HUES64 (cell line): ENCODE data around the gene CFAP251.
"Not testable (repeated sequence)": the region's sequence is repeated elsewhere in the genome, so short reads cannot be mapped to it uniquely, and the experiment has no call there.

Experiments used
- H3K27ac ChIP-seq: 2 replicates; pipeline ENCODE4 v1.7.0; 2013; ENCODE audit warnings: low read depth, low read length, inconsistent platforms
- H3K27me3 ChIP-seq: 2 replicates; pipeline ENCODE4 v1.6.1; 2013; ENCODE audit warnings: mild to moderate bottlenecking, low read length; ENCODE audit not compliant: insufficient read depth
- H3K36me3 ChIP-seq: 2 replicates; pipeline ENCODE4 v1.6.1; 2013; ENCODE audit warnings: mild to moderate bottlenecking, low read length; ENCODE audit not compliant: insufficient read depth
- H3K4me1 ChIP-seq: 2 replicates; pipeline ENCODE4 v1.6.1; 2013; ENCODE audit warnings: mild to moderate bottlenecking, low read length, moderate library complexity; ENCODE audit not compliant: insufficient read depth
- H3K4me3 ChIP-seq: 2 replicates; pipeline ENCODE4 v1.5.1; 2013; ENCODE audit warnings: mild to moderate bottlenecking, low read length, moderate library complexity
- H3K9ac ChIP-seq: 2 replicates; pipeline ENCODE4 v1.6.1; 2013; ENCODE audit warnings: mild to moderate bottlenecking, low read depth, low read length
- H3K9me3 ChIP-seq: 2 replicates; pipeline ENCODE4 v1.6.1; 2013; ENCODE audit warnings: low read depth, low read length; ENCODE audit not compliant: insufficient read depth
- WGBS: fragments of 150-250, 120-280 bp; methylation state at CpG from one replicate; pipeline ENCODE4 v1.1.7; 2013; ENCODE audit warnings: missing lambda C conversion rate; 5-methylcytosine and 5-hydroxymethylcytosine counted together

CFAP251 gene

DNA sequence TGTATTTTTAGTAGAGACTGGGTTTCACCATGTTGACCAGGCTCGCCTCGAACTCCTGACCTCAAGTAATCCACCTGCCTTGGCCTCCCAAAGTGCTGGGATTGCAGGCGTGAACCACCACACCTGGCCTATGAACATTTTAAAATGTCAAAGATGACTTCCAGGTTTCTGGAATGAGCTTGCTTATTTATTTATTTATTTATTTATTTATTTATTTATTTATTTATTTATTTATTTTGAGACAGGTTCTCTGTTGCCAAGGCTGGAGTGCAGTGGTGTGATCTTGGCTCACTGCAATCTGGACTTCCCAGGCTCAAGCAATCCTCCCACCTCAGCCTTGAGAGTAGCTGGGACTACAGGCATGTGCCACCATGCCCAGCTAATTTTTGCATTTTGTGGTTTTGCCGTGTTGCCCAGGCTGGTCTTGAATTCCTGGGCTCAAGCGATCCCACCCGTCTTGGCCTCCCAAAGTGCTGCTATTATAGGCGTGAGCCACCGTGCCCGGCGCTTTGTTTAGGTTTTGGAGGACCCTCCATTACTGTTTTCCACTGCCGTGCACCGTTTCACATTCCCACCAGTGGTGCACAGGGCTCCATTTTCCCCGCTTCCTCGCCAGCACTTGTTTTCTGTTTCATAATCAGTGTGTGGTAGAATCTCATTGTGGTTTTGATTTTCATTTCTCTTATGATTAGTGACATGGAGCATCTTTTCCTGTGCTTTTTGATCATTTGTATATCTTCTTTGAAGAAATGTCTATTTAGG is 6.4 kb upstream of the CFAP251 start:
- Histone ChIP-seq H3K9ac (no peak overlapping the region), H3K4me3 (no peak overlapping the region), H3K36me3 (peaks cover 40% of the 10 kb centered on the region), H3K4me1 (no peaks in the 10 kb centered on the region), H3K27me3 (no peaks in the 10 kb centered on the region), H3K27ac (no peak overlapping the region), H3K9me3 (no peaks in the 10 kb centered on the region)
- WGBS, result 95% methylated on average over 14 of the region's 14 CpGs

GRCh38 chr12:121915841-121916321 is 2.5 kb upstream of the CFAP251 start:
- Histone ChIP-seq H3K27me3 (no peaks in the 10 kb centered on the region), H3K27ac (no peak overlapping the region), H3K9ac (no peak overlapping the region), H3K36me3 (peaks cover 34% of the 10 kb centered on the region), H3K9me3 (no peaks in the 10 kb centered on the region), H3K4me3 (no peak overlapping the region), H3K4me1 (0 out of 2 replicates have a peak, but pooled peaks cover 4% of the 10 kb centered on the region)
- 87% methylated on average over 5 of the region's 5 CpGs for WGBS

- Histone ChIP-seq H3K27me3 (no peaks in the 10 kb centered on the region), H3K4me3 (no peak overlapping the region), H3K4me1 (0 out of 2 replicates have a peak, but pooled peaks cover 4% of the 10 kb centered on the region), H3K27ac (no peak overlapping the region), H3K9me3 (no peaks in the 10 kb centered on the region), H3K36me3 (peaks cover 31% of the 10 kb centered on the region), H3K9ac (no peak overlapping the region)
- 88% methylated on average over 7 of the region's 7 CpGs for WGBS
These were observed 1.7 kb upstream of the CFAP251 start for GRCh38 chr12:121916719-121917118.

- H3K4me1 ChIP-seq, result 0 out of 2 replicates have a peak, but pooled peaks cover 6% of the 10 kb centered on the region
- H3K4me3 ChIP-seq, result peak overlapping the region; percentile 60
- H3K9ac ChIP-seq, result peak overlapping the region; percentile 43; the same call in 1 of the 2 replicates
- peaks cover 23% of the 10 kb centered on the region for H3K36me3 ChIP-seq
- no peak overlapping the region for H3K27ac ChIP-seq
- no peaks in the 10 kb centered on the region for H3K27me3 ChIP-seq
- 23% methylated on average over 22 of the region's 22 CpGs for WGBS
- no peaks in the 10 kb centered on the region for H3K9me3 ChIP-seq
These were observed 267 bp downstream of the CFAP251 start for GRCh38 chr12:121918679-121919038.

DNA sequence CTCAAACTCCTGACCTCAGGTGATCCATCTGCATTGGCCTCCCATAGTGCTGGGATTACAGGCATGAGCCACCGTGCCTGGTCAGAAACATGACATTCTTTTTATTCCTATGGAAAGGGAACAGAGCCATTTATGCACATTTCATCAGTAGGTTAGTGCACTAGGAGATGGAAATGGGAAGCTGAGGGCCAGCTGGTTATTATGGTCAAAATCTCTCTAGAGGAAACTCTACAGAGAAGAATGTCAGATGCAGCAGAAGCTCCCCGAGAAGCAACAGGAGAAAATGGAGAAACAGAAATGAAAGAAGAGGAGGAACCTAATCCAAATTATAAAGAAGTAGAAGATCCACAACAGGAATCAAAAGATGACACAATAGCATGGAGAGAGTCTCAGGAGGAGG is 2.7 kb downstream of the CFAP251 start:
- WGBS, result 93% methylated on average over 2 of the region's 2 CpGs
- Histone ChIP-seq H3K27ac (no peak overlapping the region), H3K36me3 (peaks cover 9% of the 10 kb centered on the region), H3K4me3 (no peak overlapping the region), H3K27me3 (no peaks in the 10 kb centered on the region), H3K4me1 (peaks cover 15% of the 10 kb centered on the region; the same call in 1 of the 2 replicates), H3K9me3 (no peaks in the 10 kb centered on the region), H3K9ac (no peak overlapping the region)

- Histone ChIP-seq H3K9me3 (no peaks in the 10 kb centered on the region), H3K4me3 (no peak overlapping the region), H3K27me3 (no peaks in the 10 kb centered on the region), H3K36me3 (no peaks in the 10 kb centered on the region), H3K4me1 (peaks cover 16% of the 10 kb centered on the region; the same call in 1 of the 2 replicates), H3K9ac (no peak overlapping the region; the same call in 1 of the 2 replicates), H3K27ac (peak overlapping the region; percentile 27; the same call in 1 of the 2 replicates)
- WGBS, result 74% methylated on average over 7 of the region's 7 CpGs
These were observed 6.9 kb downstream of the CFAP251 start for GRCh38 chr12:121925358-121925695.

GRCh38 chr12:121926874-121927706 is 8.7 kb downstream of the CFAP251 start:
- Histone ChIP-seq H3K4me3 (no peak overlapping the region), H3K9ac (no peak overlapping the region), H3K36me3 (no peaks in the 10 kb centered on the region), H3K27ac (no peak overlapping the region), H3K27me3 (no peaks in the 10 kb centered on the region), H3K4me1 (peaks cover 16% of the 10 kb centered on the region; the same call in 1 of the 2 replicates), H3K9me3 (no peaks in the 10 kb centered on the region)
- 71% methylated on average over 6 of the region's 7 CpGs for WGBS

GRCh38 chr12:121927813-121928212 is 9.4 kb downstream of the CFAP251 start:
- Histone ChIP-seq H3K4me3 (no peak overlapping the region), H3K4me1 (peaks cover 16% of the 10 kb centered on the region; the same call in 1 of the 2 replicates), H3K9me3 (no peaks in the 10 kb centered on the region), H3K36me3 (no peaks in the 10 kb centered on the region), H3K27ac (no peak overlapping the region), H3K27me3 (no peaks in the 10 kb centered on the region), H3K9ac (no peak overlapping the region)
- 82% methylated on average over 5 of the region's 5 CpGs for WGBS

- not testable (repeated sequence) for H3K27ac ChIP-seq, H3K9me3 ChIP-seq, H3K27me3 ChIP-seq, H3K9ac ChIP-seq, H3K36me3 ChIP-seq, H3K4me3 ChIP-seq
- peaks cover 30% of the 10 kb centered on the region for H3K4me1 ChIP-seq
- 97% methylated on average over 7 of the region's 7 CpGs for WGBS
These were observed 11.2 kb downstream of the CFAP251 start for GRCh38 chr12:121929545-121929944.

DNA sequence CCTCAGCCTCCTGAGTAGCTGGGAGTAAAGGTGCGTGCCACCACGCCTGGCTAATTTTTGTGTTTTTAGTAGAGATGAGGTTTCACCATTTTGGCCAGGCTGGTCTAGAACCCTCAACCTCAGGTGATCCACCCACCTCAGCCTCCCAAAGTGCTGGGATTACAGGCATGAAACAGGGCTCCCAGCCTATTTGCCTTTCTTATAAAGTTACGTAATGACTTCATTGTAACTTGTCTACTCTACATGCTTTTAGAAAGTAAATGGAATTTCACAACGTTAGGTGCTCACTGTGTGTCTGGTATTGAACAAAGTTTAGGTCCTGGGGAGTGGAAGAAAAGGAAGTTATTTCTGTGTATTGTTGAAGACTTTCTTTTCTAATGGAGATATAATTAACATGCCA is 12.5 kb downstream of the CFAP251 start:
- Histone ChIP-seq H3K27ac (no peak overlapping the region), H3K4me3 (no peak overlapping the region), H3K36me3 (no peaks in the 10 kb centered on the region), H3K9ac (no peak overlapping the region), H3K4me1 (peaks cover 22% of the 10 kb centered on the region), H3K27me3 (no peaks in the 10 kb centered on the region), H3K9me3 (no peaks in the 10 kb centered on the region)
- WGBS, result 92% methylated on average over 4 of the region's 4 CpGs

DNA sequence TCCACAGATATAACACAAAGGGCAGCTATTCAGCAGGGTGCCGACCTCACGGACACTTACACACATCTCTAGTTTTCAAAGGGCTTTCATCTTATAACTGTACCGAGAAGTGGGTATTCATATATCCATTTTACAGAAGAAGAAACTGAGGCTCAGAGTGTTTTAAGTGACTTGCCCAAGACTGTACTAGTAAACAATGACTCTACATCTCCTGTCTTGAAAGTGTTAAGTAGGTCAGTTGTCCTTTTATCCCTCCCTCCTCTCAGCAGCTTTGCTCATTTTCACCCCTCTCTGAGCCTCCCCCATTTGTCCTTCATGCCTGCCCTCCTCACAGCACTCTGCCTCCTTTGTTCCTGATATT is 13.8 kb downstream of the CFAP251 start:
- H3K36me3 ChIP-seq, result no peaks in the 10 kb centered on the region; the same call in 1 of the 2 replicates
- peaks cover 22% of the 10 kb centered on the region for H3K4me1 ChIP-seq
- 95% methylated on average over 3 of the region's 3 CpGs for WGBS
- no peak overlapping the region for H3K27ac ChIP-seq
- H3K9me3 ChIP-seq, result no peaks in the 10 kb centered on the region
- H3K27me3 ChIP-seq, result no peaks in the 10 kb centered on the region
- H3K9ac ChIP-seq, result no peak overlapping the region
- H3K4me3 ChIP-seq, result no peak overlapping the region
